HL-60 (cell line): ENCODE data around the gene ST6GAL1.
"Not testable (repeated sequence)": the region's sequence is repeated elsewhere in the genome, so short reads cannot be mapped to it uniquely, and the experiment has no call there.

ENCODE experiments used
- DNase-seq, 2 experiments: peaks; one replicate each; pipeline ENCODE4 v3.0.0-alpha.2; 2010 to 2020; ENCODE audit warnings: low read depth in 1 of 2, low spot score in 1 of 2
- H3K27ac ChIP-seq: fragments of 250-450 bp; sonication (Bioruptor Pico); replicated peaks from 2 replicates; pipeline ENCODE4 v1.5.1; 2020; ENCODE audit warnings: mild to moderate bottlenecking, moderate library complexity
- H3K27me3 ChIP-seq: fragments of 250-450 bp; sonication (Bioruptor Pico); 2 replicates; pipeline ENCODE4 v1.5.1; 2021; ENCODE audit warnings: mild to moderate bottlenecking, moderate library complexity; ENCODE audit not compliant: insufficient read depth, poor library complexity, severe bottlenecking
- H3K4me3 ChIP-seq: replicated peaks from 2 replicates; pipeline ENCODE4 v1.5.1; 2011; ENCODE audit warnings: mild to moderate bottlenecking, control low read depth, low read length; ENCODE audit not compliant: insufficient read depth
- CTCF ChIP-seq: IDR thresholded peaks from one replicate; pipeline ENCODE4 v1.5.1; 2011; ENCODE audit warnings: low read length, control low read depth, inconsistent platforms; ENCODE audit not compliant: insufficient read depth
- GABPA ChIP-seq: IDR thresholded peaks from 2 replicates; pipeline ENCODE4 v1.6.1; 2012; ENCODE audit warnings: low read depth
- POLR2AphosphoS5 ChIP-seq: IDR thresholded peaks from 2 replicates; pipeline ENCODE4 v1.6.1; 2012; ENCODE audit warnings: low read depth
- REST ChIP-seq: IDR thresholded peaks from 2 replicates; pipeline ENCODE4 v1.6.1; 2012; ENCODE audit warnings: low read depth; ENCODE audit not compliant: insufficient replicate concordance
- SPI1 ChIP-seq: IDR thresholded peaks from 2 replicates; pipeline ENCODE4 v1.6.1; 2012; ENCODE audit warnings: low read depth, mild to moderate bottlenecking, borderline replicate concordance

Gene ST6GAL1

GRCh38 chr3:186886202-186886981, 43.9 kb upstream of the ST6GAL1 start:
- DNase-seq = no peak
- TF ChIP-seq CTCF = no peak
- no peak for TF ChIP-seq REST
- no peak for TF ChIP-seq GABPA
- no peak for TF ChIP-seq SPI1
- no peak for TF ChIP-seq POLR2AphosphoS5
- Histone ChIP-seq H3K4me3 (no peak overlapping the region), H3K27me3 (no peaks in the 10 kb centered on the region), H3K27ac (no peak overlapping the region)

GRCh38 chr3:186887507-186887938, 42.8 kb upstream of the ST6GAL1 start:
- DNase-seq, H3K4me3 ChIP-seq, H3K27me3 ChIP-seq, H3K27ac ChIP-seq: not testable (repeated sequence)

- Histone ChIP-seq H3K4me3 (no peak overlapping the region), H3K27ac (no peak overlapping the region), H3K27me3 (no peaks in the 10 kb centered on the region)
- DNase-seq = no peak
- TF ChIP-seq SPI1 (peak; percentile 15; the same call in 1 of the 2 replicates), POLR2AphosphoS5 (no peak)
Observed at GRCh38 chr3:186888569-186888968, 41.8 kb upstream of the ST6GAL1 start.

- not testable (repeated sequence) for H3K4me3 ChIP-seq, H3K27ac ChIP-seq, DNase-seq, H3K27me3 ChIP-seq
- 0 out of 2 replicates have a peak, but pooled peaks have one; percentile 1 for TF ChIP-seq SPI1
Observed at GRCh38 chr3:186889698-186890097, 40.6 kb upstream of the ST6GAL1 start.

GRCh38 chr3:186890911-186891310, 39.4 kb upstream of the ST6GAL1 start:
- H3K4me3 ChIP-seq = no peak overlapping the region
- no peak for DNase-seq
- no peaks in the 10 kb centered on the region for H3K27me3 ChIP-seq
- no peak for TF ChIP-seq REST
- TF ChIP-seq CTCF = no peak
- no peak overlapping the region for H3K27ac ChIP-seq

- H3K27ac ChIP-seq, H3K4me3 ChIP-seq, DNase-seq, H3K27me3 ChIP-seq: not testable (repeated sequence)
Observed at GRCh38 chr3:186893071-186893470, 37.3 kb upstream of the ST6GAL1 start.
